Stimulated activated CD4-positive, alpha-beta T cell treated with anti-CD3 and anti-CD28 coated beads, Interleukin-2, amount 100 ng/mL, for 24 hours (primary cell): ENCODE data around the gene SLC2A10.

Source experiments
- DNase-seq, 2 donors: peaks; one replicate each; pipeline ENCODE4 v3.0.0-alpha.2; 2020

SLC2A10 gene

GRCh38 chr20:46682063-46682821 lies 27.2 kb upstream of the SLC2A10 start:
- DNase-seq = no peak

GRCh38 chr20:46683011-46683667 lies 26.3 kb upstream of the SLC2A10 start:
- no peak for DNase-seq

GRCh38 chr20:46683668-46683938 lies 25.8 kb upstream of the SLC2A10 start:
- DNase-seq = no peak

- DNase-seq = no peak
Measured at GRCh38 chr20:46683939-46684750, 25.3 kb upstream of the SLC2A10 start.

GRCh38 chr20:46688151-46689081 lies 21.0 kb upstream of the SLC2A10 start:
- no peak for DNase-seq

- DNase-seq = peak; percentile 97
Measured at GRCh38 chr20:46689082-46689753, 20.2 kb upstream of the SLC2A10 start, which contains the start of gene TP53RK. TSS of gene TP53RK (minus strand) at chr20:46689444. CDS start at chr20:46689414, 30 bp downstream.

GRCh38 chr20:46689754-46690085 lies 19.7 kb upstream of the SLC2A10 start:
- DNase-seq = no peak

- DNase-seq = no peak
Measured at GRCh38 chr20:46690219-46691106, 19.0 kb upstream of the SLC2A10 start.

GRCh38 chr20:46691196-46691595 lies 18.3 kb upstream of the SLC2A10 start:
- no peak for DNase-seq

- DNase-seq = no peak
Measured at GRCh38 chr20:46694484-46694883, 15.0 kb upstream of the SLC2A10 start.

- no peak for DNase-seq
Measured at GRCh38 chr20:46695892-46696291, 13.6 kb upstream of the SLC2A10 start.

- no peak for DNase-seq
Measured at GRCh38 chr20:46696791-46697279, 12.6 kb upstream of the SLC2A10 start.

GRCh38 chr20:46698788-46699187 lies 10.7 kb upstream of the SLC2A10 start:
- DNase-seq = no peak

- DNase-seq = no peak
Measured at GRCh38 chr20:46699651-46700359, 9.6 kb upstream of the SLC2A10 start.

- DNase-seq = no peak
Measured at GRCh38 chr20:46700481-46700880, 9.0 kb upstream of the SLC2A10 start.

- DNase-seq = no peak
Measured at GRCh38 chr20:46701057-46701456, 8.4 kb upstream of the SLC2A10 start.

- no peak for DNase-seq
Measured at GRCh38 chr20:46701556-46701955, 7.9 kb upstream of the SLC2A10 start.

- DNase-seq = no peak
Measured at GRCh38 chr20:46701986-46702385, 7.5 kb upstream of the SLC2A10 start.

GRCh38 chr20:46702447-46703203 lies 6.8 kb upstream of the SLC2A10 start:
- no peak for DNase-seq

- DNase-seq = no peak
Measured at GRCh38 chr20:46703435-46703834, 6.0 kb upstream of the SLC2A10 start.
